HL-60/S4 treated with retinoic acid at 250 ng/mL for 4 days and 3 days (cell line): ENCODE measurements around the gene ATP6V1D.
"Not testable (repeated sequence)": the region's sequence is repeated elsewhere in the genome, so short reads cannot be mapped to it uniquely, and the experiment has no call there.

ENCODE experiments used
- in situ Hi-C: fragments of 300-500 bp; cut with MboI; formaldehyde crosslinking; loops from 2 replicates; pipeline ENCODE4 v1.7.0; 2022; ENCODE audit warnings: low sequenced_read_pairs

Gene ATP6V1D

DNA sequence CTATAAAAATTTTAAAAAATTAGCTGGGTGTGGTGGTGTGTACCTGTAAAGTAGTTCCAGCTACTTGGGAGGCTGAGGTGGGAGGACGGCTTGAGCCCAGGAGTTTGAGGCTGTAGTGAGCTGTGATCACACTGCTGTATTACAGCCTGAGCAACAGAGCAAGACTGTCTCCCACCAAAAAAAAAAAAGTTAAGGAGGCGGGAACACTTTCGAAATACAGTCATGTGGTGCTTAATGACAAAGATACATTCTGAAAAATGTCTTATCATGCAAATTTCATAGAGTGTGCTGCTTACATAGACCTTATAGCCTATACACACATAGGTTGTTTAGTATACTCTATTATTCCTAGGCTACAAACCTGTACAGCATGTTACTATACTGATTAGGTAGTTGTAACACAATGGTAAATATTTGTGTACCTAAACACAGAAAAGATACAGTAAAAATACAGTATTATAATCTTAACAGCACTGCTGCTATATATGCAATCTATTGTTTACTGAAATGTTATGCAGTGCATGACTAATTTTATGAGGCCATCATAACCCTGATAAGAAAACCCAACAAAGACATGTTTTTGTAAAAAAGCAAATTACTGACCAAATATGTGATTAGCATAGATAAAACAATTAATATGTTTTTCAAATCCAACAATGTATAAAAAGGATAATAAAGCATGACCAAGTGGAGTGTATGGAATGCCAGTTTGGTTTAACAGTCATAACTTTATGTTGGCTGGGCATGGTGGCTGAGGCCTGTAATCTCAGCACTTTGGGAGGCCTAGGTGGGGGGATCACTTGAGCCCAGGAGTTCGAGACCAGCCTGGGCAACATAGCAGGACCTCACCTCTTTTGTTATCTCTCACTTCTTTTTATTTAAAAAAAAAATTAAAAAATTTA, 11.9 kb upstream of the ATP6V1D start:
- in situ Hi-C loops, result no loop called here

- in situ Hi-C loops, result no loop called here
Observed at GRCh38 chr14:67370830-67371229, 11.2 kb upstream of the ATP6V1D start.

DNA sequence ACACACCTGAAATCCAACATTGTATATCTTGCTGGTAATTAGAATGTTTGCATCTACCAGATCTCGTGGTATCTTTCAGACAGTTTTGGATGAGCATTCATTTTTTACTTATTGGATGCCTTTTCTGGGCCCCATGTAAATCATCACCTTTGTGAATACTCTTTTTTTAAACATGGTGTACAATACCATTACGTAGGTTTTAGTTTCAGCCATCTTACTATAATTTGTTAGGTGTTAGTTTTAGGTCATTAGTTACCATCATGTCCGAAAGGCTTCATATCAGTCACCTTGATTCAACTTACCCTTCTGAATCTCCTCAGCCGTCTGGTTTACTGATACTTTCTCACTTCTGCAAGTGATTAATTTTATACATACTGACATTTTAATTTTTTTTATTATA, 5.9 kb upstream of the ATP6V1D start:
- in situ Hi-C loops, result no loop called here

DNA sequence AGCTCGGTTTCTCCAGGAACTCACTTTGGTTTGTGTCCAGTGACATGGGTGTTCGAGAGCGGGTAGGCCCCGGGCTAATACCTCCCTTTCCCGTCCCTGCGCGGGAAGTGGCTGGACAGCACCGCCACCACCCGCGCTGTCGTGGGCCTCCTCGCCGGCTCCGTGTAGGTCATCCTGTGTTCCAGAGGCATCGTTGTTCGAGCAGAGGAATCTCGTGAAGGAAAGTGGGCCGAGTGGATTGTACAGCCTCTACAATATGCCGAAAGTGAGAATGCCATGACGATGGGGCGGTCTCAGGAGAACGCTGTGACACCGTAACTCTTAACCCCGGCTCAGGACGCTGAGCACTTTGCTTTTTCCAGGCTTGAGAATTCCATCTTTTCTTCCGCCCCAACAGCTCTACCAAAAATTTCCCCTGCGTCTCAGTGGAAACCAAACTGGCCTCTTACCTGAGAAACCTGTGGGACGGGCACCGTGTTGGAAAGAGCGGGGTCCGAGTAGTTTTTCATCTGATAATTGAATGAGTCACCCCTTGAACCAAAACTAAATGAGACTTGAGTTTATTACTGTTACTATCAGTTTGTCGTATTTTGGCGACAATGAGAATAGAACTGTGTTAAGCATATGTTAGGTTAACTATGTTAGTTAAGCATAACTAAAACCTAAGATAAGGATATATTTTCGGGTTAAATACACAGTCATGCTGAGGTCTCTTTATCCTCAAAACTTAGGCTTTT, 1.0 kb upstream of the ATP6V1D start:
- in situ Hi-C loops, result no loop called here

GRCh38 chr14:67358924-67359774, 455 bp downstream of the ATP6V1D start:
- in situ Hi-C loops, result no loop called here

- in situ Hi-C loops, result no loop called here
Observed at GRCh38 chr14:67357969-67358354, 1.6 kb downstream of the ATP6V1D start.

- in situ Hi-C loops, result no loop called here
Observed at GRCh38 chr14:67357186-67357968, 2.2 kb downstream of the ATP6V1D start.

GRCh38 chr14:67352055-67352454, 7.5 kb downstream of the ATP6V1D start:
- in situ Hi-C loops, result no loop called here

GRCh38 chr14:67345583-67345982, 14.0 kb downstream of the ATP6V1D start:
- in situ Hi-C loops, result no loop called here

DNA sequence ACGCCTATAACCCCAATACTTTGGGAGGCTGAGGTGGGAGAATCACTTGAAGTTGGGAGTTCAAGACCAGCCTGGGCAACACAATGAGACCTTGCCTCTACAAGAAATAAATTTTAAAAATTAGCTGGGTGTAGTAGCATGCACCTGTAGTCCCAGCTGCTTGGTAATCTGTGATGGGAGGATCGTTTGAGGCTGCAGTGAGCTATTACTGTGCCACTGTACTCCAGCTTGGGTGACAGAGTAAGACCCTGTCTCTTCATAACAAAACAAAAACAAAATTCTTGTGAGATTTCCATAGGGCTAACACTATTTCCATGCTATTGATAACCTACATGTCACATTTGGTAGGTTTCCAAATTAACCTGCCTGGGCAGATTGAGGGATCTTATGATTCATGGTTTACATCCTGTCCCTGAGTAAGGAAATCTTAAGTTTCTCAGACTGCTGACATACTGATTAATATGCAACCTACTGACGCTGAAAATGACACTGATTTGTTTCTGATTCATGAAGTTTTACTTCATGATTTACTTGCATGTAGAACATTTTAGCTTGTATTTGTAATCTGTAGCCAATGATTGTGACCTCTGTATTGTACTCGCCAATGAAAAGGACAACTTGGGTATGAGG, 15.9 kb downstream of the ATP6V1D start:
- in situ Hi-C loops, result no loop called here

- in situ Hi-C loops, result not testable (repeated sequence)
Observed at GRCh38 chr14:67341231-67341630, 18.4 kb downstream of the ATP6V1D start.

- in situ Hi-C loops, result no loop called here
Observed at GRCh38 chr14:67335781-67336180, 23.8 kb downstream of the ATP6V1D start.

- in situ Hi-C loops, result no loop called here
Observed at GRCh38 chr14:67332468-67332867, 27.1 kb downstream of the ATP6V1D start.

DNA sequence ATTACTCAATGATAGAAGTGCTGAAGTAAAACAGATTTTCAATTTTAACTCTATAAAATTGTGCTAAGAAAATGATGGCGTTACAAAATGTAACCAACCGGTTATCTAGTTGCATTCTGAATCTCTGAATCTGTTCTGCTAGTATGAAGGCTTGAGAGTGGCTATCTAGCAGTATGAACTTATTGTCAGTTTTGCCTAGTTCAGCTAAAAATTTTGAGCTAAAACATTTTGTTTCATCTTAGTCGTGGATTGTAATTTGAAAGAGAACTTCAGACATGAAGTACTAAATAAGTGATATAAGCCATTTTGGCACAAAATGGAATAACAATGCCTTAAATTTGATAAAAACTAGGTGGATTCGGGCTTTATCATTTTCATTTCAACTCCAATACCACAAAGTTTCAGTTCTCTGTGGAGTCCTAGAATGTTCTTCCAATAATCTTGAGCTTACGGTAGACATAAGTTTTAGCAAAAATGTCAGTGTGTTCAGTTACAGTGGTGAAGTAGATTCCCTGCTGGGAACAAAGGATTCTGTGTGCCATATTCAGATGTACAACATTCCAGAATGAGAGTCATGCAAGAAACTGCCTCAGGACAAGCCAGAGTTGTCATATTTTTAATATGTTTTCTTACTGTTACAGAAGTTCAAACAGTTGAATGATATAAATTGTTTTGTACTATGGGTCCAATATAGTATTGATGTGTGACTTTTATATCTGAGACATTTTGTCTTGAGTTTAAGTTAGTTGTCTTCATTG, 28.1 kb downstream of the ATP6V1D start:
- in situ Hi-C loops, result no loop called here

- in situ Hi-C loops, result not testable (repeated sequence)
Observed at GRCh38 chr14:67329666-67330065, 29.9 kb downstream of the ATP6V1D start.

DNA sequence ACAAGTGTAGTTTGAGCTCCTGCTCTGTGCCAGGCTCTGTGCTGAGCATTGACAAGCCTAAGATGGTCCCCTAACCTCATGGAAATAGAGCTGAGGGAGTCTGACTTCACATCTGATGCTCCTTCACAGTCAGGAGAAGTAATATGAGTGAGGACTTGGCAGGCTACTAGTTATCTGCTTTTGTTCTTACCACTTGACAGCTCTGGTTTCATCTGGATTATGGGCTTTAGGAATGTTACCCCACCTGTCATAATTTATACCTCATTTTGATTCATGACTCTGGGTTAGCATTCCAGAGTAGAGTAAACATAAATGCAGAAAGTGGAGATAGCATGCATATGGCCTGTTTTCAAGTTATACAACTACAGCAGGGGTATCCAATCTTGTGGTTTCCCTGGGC, 40.5 kb downstream of the ATP6V1D start:
- in situ Hi-C loops, result no loop called here

GRCh38 chr14:67317822-67318221, 41.8 kb downstream of the ATP6V1D start:
- in situ Hi-C loops, result no loop called here

- in situ Hi-C loops, result no loop called here
Observed at GRCh38 chr14:67313153-67313552, 46.5 kb downstream of the ATP6V1D start.

- in situ Hi-C loops, result no loop called here
Observed at GRCh38 chr14:67311868-67312267, 47.7 kb downstream of the ATP6V1D start.
